HUES64 (cell line): Measurements from ENCODE around the gene HOXD9.

Experiments
- H3K27ac ChIP-seq: 2 replicates; pipeline ENCODE4 v1.7.0; 2013; ENCODE audit warnings: low read depth, low read length, inconsistent platforms
- H3K27me3 ChIP-seq: 2 replicates; pipeline ENCODE4 v1.6.1; 2013; ENCODE audit warnings: mild to moderate bottlenecking, low read length; ENCODE audit not compliant: insufficient read depth
- H3K36me3 ChIP-seq: 2 replicates; pipeline ENCODE4 v1.6.1; 2013; ENCODE audit warnings: mild to moderate bottlenecking, low read length; ENCODE audit not compliant: insufficient read depth
- H3K4me1 ChIP-seq: 2 replicates; pipeline ENCODE4 v1.6.1; 2013; ENCODE audit warnings: mild to moderate bottlenecking, low read length, moderate library complexity; ENCODE audit not compliant: insufficient read depth
- H3K4me3 ChIP-seq: 2 replicates; pipeline ENCODE4 v1.5.1; 2013; ENCODE audit warnings: mild to moderate bottlenecking, low read length, moderate library complexity
- H3K9ac ChIP-seq: 2 replicates; pipeline ENCODE4 v1.6.1; 2013; ENCODE audit warnings: mild to moderate bottlenecking, low read depth, low read length
- H3K9me3 ChIP-seq: 2 replicates; pipeline ENCODE4 v1.6.1; 2013; ENCODE audit warnings: low read depth, low read length; ENCODE audit not compliant: insufficient read depth
- WGBS: fragments of 150-250, 120-280 bp; methylation state at CpG from one replicate; pipeline ENCODE4 v1.1.7; 2013; ENCODE audit warnings: missing lambda C conversion rate; 5-methylcytosine and 5-hydroxymethylcytosine counted together

HOXD9 gene

DNA sequence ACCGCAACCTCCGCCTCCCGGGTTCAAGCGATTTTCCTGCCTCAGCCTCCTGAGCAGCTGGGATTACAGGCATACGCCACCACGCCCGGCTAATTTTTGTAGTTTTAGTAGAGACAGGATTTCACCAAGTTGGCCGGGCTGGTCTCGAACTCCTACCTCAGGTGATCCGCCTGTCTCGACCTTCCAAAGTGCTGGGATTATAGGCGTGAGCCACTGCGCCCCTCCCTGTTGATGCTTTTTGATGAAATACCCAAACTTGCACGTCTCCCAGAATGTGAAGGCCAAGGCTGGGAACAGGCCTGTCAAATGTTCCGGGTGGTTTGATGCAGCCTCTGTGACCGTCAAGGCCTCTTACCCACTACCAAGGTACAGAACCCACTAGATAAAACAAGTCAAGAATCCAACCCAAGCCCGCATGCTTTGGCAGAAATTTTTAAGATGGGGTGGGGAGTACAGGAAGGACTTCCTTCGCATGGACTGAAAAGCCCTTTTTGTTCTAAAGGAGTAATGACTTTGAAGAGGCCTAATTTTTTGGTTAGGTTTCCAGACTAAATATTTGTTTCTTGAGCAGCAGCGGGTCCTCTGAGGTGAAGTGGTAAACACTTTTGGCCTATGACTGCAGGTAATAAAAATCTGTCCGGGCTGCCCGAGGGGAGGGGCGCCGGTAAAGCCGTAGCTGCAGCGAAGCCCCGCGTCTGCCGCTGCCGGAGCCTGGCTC is 35.0 kb upstream of the HOXD9 start:
- Histone ChIP-seq H3K4me3 (peak overlapping the region; percentile 38), H3K27ac (no peak overlapping the region), H3K36me3 (no peaks in the 10 kb centered on the region), H3K9ac (no peak overlapping the region), H3K27me3 (peaks cover 100% of the 10 kb centered on the region), H3K4me1 (peaks cover 6% of the 10 kb centered on the region; the same call in 1 of the 2 replicates), H3K9me3 (no peaks in the 10 kb centered on the region)
- 17% methylated on average over 29 of the region's 29 CpGs for WGBS

DNA sequence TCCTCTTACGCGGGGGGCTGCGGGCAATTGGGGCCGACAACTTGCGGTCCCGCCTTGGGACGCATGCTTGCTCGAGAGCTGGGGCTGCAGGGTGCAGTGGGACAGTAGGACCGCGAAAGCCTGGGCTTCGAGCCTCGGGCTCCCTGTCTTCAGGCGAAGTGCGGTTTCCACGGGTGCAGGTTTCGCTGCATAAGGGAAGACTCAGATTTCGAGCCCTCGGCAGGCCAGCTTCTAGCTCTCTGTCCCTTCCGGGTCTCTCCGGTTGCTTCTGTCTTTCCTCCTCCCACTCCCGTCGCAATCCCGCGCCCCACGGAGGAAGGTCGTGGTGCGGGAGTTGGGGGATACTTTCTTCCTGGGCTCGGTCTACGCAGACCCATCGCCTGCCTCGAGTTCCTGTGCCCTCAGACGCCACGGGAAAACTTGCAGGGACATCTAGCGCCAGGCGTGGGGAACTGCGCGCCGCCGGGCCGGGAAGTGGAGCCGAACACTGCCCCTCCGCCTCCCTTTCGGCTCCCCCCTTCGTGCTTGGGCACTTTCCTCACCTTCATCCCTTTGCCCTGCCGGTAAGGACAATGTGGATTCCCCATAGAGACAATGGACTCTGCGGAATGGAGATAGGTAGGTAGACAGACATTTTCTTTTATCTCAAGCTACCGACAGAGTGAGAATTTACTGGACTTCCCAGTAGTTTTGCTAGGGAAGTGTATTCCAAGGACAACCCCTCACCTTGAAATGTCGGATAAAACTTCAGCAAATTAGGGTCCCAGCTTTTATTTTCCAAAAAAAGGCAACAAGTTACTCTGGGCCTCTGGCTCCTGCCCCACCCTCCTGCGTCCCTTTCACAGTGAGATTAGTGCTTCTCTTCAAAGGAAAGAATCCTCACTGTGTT is 34.2 kb upstream of the HOXD9 start:
- Histone ChIP-seq H3K36me3 (no peaks in the 10 kb centered on the region), H3K27ac (no peak overlapping the region), H3K27me3 (peaks cover 100% of the 10 kb centered on the region), H3K9ac (no peak overlapping the region), H3K4me3 (peak overlapping the region; percentile 38), H3K4me1 (peaks cover 6% of the 10 kb centered on the region; the same call in 1 of the 2 replicates), H3K9me3 (no peaks in the 10 kb centered on the region)
- WGBS = under 1% methylated on average over 48 of the region's 49 CpGs

DNA sequence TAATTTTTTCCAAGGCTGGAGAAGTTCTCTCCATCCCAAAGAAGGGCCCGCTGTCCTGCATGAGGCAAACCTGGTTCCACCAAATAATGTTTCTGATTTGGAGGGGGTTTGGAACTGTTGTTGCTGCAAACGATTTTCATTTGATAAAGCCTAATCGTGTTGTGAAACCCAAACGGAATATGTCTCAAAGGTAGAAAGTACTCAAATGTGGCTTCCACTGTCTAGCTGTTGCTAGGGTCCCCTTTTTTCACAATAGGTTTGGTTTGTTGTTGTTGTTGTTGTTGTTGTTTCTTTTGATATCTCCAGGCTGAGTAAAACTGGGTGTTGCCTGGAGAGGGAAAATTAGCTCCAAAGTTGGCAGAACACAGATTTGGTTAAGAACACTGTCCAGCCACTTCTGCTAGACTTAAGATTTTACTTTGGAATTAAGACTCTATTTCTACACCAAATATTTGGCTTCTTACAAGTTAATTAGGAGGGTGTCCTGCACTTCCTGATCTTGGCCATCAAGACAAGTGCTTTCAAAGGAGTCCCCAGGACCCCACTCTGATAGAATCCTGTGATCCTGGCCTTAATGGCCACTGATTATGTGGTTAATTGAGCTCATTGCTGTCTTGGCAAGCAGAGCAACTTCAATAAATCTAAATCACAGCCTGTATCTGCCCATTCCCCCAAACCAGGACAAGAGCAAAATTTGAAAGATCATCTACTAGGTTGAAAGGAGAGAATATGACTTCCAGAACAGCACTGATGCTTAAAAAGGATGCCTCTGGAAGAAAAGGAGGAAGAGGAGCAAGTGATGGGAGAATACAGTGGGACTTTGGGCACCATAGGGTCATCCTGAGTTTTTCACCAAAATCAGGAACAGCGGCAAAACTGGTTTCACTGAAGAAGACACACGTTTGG is 33.3 kb upstream of the HOXD9 start:
- WGBS = 19% methylated on average over 6 of the region's 6 CpGs
- H3K27me3 ChIP-seq = peaks cover 100% of the 10 kb centered on the region
- peaks cover 6% of the 10 kb centered on the region; the same call in 1 of the 2 replicates for H3K4me1 ChIP-seq
- H3K4me3 ChIP-seq = no peak overlapping the region
- H3K9me3 ChIP-seq = no peaks in the 10 kb centered on the region
- no peak overlapping the region for H3K9ac ChIP-seq
- no peaks in the 10 kb centered on the region for H3K36me3 ChIP-seq
- no peak overlapping the region for H3K27ac ChIP-seq

DNA sequence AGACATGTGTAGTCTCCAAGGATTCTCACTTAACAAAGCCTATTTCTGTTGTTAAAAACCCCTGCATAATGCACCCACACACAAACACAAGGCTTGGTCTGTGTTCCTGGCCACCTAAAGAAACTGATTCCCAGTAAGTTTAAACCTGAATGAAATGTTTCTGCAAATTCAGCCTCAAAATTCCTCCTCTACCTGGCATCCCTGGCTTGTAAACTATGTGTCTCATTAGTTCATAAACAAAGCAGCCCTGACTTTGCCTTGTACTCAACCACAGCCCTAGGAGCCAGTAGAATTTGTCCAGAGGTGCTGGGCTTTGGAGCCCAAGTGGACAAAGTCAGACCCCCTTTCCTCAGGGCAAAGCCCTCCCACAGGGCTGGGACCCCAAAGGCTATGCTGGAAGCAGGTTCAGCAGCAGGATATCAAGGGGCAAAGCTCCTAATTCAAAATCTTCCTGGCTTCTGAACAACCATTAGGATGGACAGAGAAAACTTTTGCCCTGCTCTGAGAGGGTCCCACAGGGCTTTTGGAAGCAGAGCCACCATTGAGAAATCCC is 32.6 kb upstream of the HOXD9 start:
- peaks cover 11% of the 10 kb centered on the region; the same call in 1 of the 2 replicates for H3K4me1 ChIP-seq
- H3K9me3 ChIP-seq = no peaks in the 10 kb centered on the region
- peaks cover 100% of the 10 kb centered on the region for H3K27me3 ChIP-seq

DNA sequence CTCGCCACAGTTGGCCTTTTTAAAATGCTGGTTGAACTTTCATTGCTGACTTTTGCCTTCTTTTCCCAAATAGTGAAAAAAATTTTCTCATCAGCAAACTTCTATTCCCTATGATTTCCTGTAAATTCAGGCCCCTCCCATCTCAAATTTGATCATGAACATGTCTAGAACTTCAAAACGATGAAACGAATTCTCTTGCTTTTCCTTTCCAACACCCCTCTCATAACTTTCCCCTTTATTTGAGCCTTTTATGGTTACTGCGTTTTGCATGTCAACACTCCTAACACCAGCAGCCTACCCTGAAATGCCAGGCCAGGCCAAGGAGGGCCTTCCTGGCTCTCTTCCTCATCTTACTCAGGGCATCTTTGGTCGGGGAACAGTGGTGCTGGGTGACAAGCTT is 31.7 kb upstream of the HOXD9 start:
- H3K9ac ChIP-seq = no peak overlapping the region
- H3K27ac ChIP-seq = no peak overlapping the region
- peaks cover 11% of the 10 kb centered on the region; the same call in 1 of the 2 replicates for H3K4me1 ChIP-seq
- 19% methylated on average over 5 of the region's 5 CpGs for WGBS
- no peaks in the 10 kb centered on the region for H3K36me3 ChIP-seq
- no peaks in the 10 kb centered on the region for H3K9me3 ChIP-seq
- peaks cover 100% of the 10 kb centered on the region for H3K27me3 ChIP-seq
- H3K4me3 ChIP-seq = no peak overlapping the region

More for the DNA sequence above, 32.6 kb upstream of the HOXD9 start:
- Histone ChIP-seq H3K9ac (no peak overlapping the region), H3K4me3 (no peak overlapping the region), H3K27ac (no peak overlapping the region), H3K36me3 (no peaks in the 10 kb centered on the region)

DNA sequence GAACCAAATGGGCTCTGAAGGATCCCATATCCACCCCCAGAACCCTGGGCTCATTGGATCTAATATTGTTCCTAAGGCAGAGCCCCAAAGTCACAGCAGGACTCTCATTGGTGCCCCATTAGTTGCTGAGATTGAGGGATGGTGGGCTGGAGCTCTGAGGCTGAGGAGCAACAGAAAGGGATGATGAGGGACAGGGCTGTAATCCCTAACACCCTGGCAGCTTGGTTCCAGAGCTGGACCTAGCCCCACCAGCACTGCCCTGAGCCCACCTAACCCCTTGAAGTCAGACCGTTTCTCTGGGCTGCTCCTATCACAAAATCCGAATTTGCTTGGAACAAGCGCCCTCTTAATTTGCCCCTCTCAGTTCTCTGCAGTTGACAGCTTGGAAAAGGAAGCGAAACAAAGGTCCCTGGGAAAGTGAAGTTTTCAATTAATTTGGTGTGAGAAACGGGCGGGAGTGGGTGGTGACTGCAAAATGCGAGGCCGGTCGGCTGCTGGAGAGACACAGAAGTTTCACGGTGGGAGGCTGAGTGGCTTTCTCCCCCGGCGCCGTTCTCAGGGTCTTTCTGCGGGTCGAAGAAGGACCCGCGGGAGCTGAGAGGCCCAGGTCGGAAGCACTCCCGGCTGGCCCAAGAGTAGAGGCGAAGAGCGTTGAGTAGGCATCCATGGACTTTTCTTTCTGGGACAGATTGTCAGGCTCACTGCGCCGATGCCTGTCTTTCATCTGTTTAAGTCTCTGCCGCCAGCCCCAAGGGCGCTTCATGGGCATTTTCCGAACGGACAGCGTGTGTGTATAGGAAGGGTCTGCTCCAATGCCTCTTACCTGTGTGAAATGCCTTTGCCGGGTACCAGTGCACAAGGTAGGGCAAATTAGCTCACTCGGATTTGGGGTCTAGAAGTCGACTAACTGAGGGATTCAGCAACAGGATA is 30.9 kb upstream of the HOXD9 start:
- Histone ChIP-seq H3K36me3 (no peaks in the 10 kb centered on the region), H3K27ac (no peak overlapping the region), H3K4me3 (no peak overlapping the region; the same call in 1 of the 2 replicates), H3K9me3 (no peaks in the 10 kb centered on the region), H3K4me1 (peaks cover 16% of the 10 kb centered on the region), H3K27me3 (peaks cover 100% of the 10 kb centered on the region), H3K9ac (no peak overlapping the region)
- 3% methylated on average over 31 of the region's 31 CpGs for WGBS

DNA sequence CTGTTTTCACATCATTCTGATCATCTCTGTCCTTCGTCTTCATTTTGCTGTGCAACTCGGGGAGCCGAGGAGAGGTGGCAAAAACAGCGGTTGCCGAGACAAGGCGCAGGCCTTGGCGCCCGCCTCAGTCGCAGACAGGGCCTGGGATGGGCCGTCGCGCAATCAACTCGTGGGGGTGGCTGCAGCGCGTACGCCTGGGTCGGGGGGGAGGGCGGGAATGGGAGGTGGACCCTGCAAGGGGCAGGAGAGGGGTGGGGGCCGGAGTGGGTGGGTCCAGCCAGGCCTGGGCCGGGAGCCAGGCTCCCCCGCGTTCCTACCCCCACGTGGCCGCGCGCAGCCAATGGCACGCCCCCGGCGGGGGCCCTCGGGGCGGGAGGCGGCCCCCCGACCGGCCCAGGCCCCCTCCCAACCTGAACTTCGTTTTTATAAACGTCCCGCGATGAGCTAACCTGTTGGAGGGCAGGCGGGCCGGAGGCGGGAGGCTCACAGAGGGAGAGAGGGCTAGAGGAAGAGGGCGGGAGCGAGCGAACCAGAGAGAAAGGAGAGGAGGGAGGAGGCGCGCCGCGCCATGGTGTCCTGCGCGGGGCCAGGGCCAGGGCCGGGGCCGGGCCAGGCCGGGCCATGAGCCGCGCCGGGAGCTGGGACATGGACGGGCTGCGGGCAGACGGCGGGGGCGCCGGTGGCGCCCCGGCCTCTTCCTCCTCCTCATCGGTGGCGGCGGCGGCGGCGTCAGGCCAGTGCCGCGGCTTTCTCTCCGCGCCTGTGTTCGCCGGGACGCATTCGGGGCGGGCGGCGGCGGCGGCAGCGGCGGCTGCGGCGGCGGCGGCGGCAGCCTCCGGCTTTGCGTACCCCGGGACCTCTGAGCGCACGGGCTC is 30.0 kb upstream of the HOXD9 start, which contains the start of gene HOXD13:
HOXD13 (plus strand) TSS at position 452 of the 875 bp plus-strand sequence; CDS start at position 622, 170 bp downstream.
- no peaks in the 10 kb centered on the region for H3K36me3 ChIP-seq
- H3K4me1 ChIP-seq = peaks cover 19% of the 10 kb centered on the region
- no peaks in the 10 kb centered on the region for H3K9me3 ChIP-seq
- H3K4me3 ChIP-seq = peak within 1 kb of the TSS; percentile 33
- H3K27ac ChIP-seq = no peak within 1 kb of the TSS
- H3K27me3 ChIP-seq = peaks cover 100% of the 10 kb centered on the region
- WGBS = under 1% methylated on average over 95 of the region's 95 CpGs
- no peak within 1 kb of the TSS for H3K9ac ChIP-seq

DNA sequence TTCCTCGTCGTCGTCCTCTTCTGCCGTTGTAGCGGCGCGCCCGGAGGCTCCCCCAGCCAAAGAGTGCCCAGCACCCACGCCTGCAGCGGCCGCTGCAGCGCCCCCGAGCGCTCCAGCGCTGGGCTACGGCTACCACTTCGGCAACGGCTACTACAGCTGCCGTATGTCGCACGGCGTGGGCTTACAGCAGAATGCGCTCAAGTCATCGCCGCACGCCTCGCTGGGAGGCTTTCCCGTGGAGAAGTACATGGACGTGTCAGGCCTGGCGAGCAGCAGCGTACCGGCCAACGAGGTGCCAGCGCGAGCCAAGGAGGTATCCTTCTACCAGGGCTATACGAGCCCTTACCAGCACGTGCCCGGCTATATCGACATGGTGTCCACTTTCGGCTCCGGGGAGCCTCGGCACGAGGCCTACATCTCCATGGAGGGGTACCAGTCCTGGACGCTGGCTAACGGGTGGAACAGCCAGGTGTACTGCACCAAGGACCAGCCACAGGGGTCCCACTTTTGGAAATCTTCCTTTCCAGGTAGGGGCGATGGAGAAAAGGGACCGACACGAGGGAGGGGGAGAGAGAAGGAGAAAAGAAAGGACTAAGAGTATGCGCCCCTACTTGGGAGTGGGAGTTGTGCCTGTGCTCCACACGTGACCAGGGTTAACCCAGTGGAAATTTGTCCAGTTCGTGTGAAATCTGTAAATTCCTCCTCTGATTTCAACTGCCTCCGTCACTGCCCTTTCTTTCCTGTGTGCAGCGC is 29.2 kb upstream of the HOXD9 start:
- Histone ChIP-seq H3K36me3 (no peaks in the 10 kb centered on the region), H3K4me3 (peak overlapping the region; percentile 33), H3K27ac (no peak overlapping the region), H3K4me1 (peaks cover 19% of the 10 kb centered on the region), H3K9me3 (no peaks in the 10 kb centered on the region), H3K27me3 (peaks cover 100% of the 10 kb centered on the region), H3K9ac (no peak overlapping the region)
- WGBS = 2% methylated on average over 53 of the region's 53 CpGs

DNA sequence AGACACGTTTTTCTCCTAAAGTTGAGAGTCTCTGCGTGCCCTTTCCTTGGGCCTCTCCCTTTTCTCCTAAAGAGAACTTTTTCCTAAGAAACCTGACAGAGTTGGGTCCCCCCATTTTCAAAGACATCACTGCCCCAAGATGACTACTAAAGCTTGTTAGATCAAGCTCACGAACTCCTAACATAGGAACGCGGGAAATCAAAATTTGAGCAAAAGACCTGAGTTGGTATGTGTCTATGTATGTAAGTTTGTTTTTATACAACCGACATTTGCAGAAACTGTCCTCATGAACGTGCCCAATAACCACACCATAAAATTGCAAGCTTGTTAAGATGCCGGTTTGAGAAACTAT is 28.6 kb upstream of the HOXD9 start:
- Histone ChIP-seq H3K4me3 (no peak overlapping the region), H3K9ac (no peak overlapping the region), H3K36me3 (no peaks in the 10 kb centered on the region), H3K27me3 (peaks cover 100% of the 10 kb centered on the region), H3K9me3 (no peaks in the 10 kb centered on the region), H3K4me1 (peaks cover 21% of the 10 kb centered on the region), H3K27ac (no peak overlapping the region)
- 5% methylated on average over 5 of the region's 8 CpGs for WGBS
